H1 (cell line): Measurements from ENCODE around the gene YAP1. TPM values are rescaled to one million over a fixed set of nuclear protein-coding genes. Genes with fewer than 3 reads are reported as not detected.

ENCODE experiments used
- ASH2L ChIP-seq: fragments of 200-600, 300-600 bp; sonication (generic); IDR thresholded peaks from one replicate; pipeline ENCODE4 v1.7.1; 2017; ENCODE audit warnings: low read length
- CBX8 ChIP-seq: fragments of 300-800, 300-1000 bp; sonication (generic); IDR thresholded peaks from 2 replicates; pipeline ENCODE4 v1.7.1; 2016; ENCODE audit warnings: low read depth, low read length, borderline replicate concordance
- CEBPB ChIP-seq: IDR thresholded peaks from 2 replicates; pipeline ENCODE4 v1.6.1; 2012; ENCODE audit warnings: low read depth, low read length
- CHD1 ChIP-seq: IDR thresholded peaks from 2 replicates; pipeline ENCODE4 v1.6.1; 2012; ENCODE audit warnings: low read depth, low read length, improper control_type of control experiment
- CHD2 ChIP-seq: IDR thresholded peaks from 2 replicates; pipeline ENCODE4 v1.6.1; 2012; ENCODE audit warnings: low read length, improper control_type of control experiment
- CREB1 ChIP-seq: IDR thresholded peaks from 2 replicates; pipeline ENCODE4 v1.6.1; 2012; ENCODE audit warnings: inconsistent platforms
- CTBP2 ChIP-seq: IDR thresholded peaks from 2 replicates; pipeline ENCODE4 v1.7.0; 2011; ENCODE audit warnings: borderline replicate concordance, mild to moderate bottlenecking, moderate library complexity, mixed read lengths, low read length; ENCODE audit not compliant: insufficient read depth, insufficient read length
- GABPA ChIP-seq: IDR thresholded peaks from 2 replicates; pipeline ENCODE4 v1.6.1; 2011; ENCODE audit warnings: mild to moderate bottlenecking, low read length, moderate library complexity, borderline replicate concordance; ENCODE audit not compliant: insufficient read depth
- HDAC2 ChIP-seq, 2 experiments: fragments of 300-600 bp in 1 of 2; sonication (generic) in 1 of 2; IDR thresholded peaks; 2 replicates each; pipeline ENCODE4 v1.6.1; 2011 to 2012; ENCODE audit warnings: low read depth in 2 of 2, low read length in 2 of 2, mild to moderate bottlenecking in 2 of 2, moderate library complexity in 2 of 2, borderline replicate concordance in 1 of 2, inconsistent platforms in 1 of 2
- HDAC6 ChIP-seq: IDR thresholded peaks from one replicate; pipeline ENCODE4 v1.7.1; 2012; ENCODE audit warnings: low read depth, mild to moderate bottlenecking, inconsistent platforms, low read length, moderate library complexity
- NANOG ChIP-seq: IDR thresholded peaks from 2 replicates; pipeline ENCODE4 v1.6.1; 2011; ENCODE audit warnings: low read length, low read depth, mild to moderate bottlenecking, inconsistent platforms; ENCODE audit not compliant: insufficient read depth, poor library complexity, severe bottlenecking
- POLR2A ChIP-seq, 2 experiments: IDR thresholded peaks; 1 replicate in 1 of 2; 2 replicates in 1 of 2; pipeline ENCODE4 v1.6.1; 2011; ENCODE audit warnings: low read depth in 2 of 2, low read length in 2 of 2, mild to moderate bottlenecking in 2 of 2; ENCODE audit errors: control extremely low read depth in 1 of 2
- POU5F1 ChIP-seq: IDR thresholded peaks from 2 replicates; pipeline ENCODE4 v1.6.1; 2011; ENCODE audit warnings: low read depth, mild to moderate bottlenecking, low read length, moderate library complexity
- RBBP5 ChIP-seq: IDR thresholded peaks from 2 replicates; pipeline ENCODE4 v1.7.1; 2012; ENCODE audit warnings: low read depth, mild to moderate bottlenecking, inconsistent platforms, low read length, moderate library complexity, borderline replicate concordance
- RNF2 ChIP-seq: fragments of 200-900, 300-1000 bp; sonication (generic); IDR thresholded peaks from 2 replicates; pipeline ENCODE4 v1.7.1; 2016; ENCODE audit warnings: borderline replicate concordance, low read depth, mild to moderate bottlenecking, antibody characterized with exemption, low read length; ENCODE audit not compliant: poor library complexity, severe bottlenecking; ENCODE audit errors: missing control alignments
- SIN3A ChIP-seq, 2 experiments: IDR thresholded peaks in 1 of 2; conservative IDR thresholded peaks in 1 of 2; 2 replicates each; pipeline ENCODE4 v1.6.1; 2011 to 2012; ENCODE audit warnings: low read length in 2 of 2, improper control_type of control experiment in 1 of 2, low read depth in 1 of 2, mild to moderate bottlenecking in 1 of 2
- SP1 ChIP-seq: IDR thresholded peaks from 2 replicates; pipeline ENCODE4 v1.6.1; 2011; ENCODE audit warnings: low read depth, low read length
- SP2 ChIP-seq: IDR thresholded peaks from 2 replicates; pipeline ENCODE4 v1.6.1; 2012; ENCODE audit warnings: mild to moderate bottlenecking, low read length, inconsistent platforms
- TAF1 ChIP-seq: IDR thresholded peaks from 2 replicates; pipeline ENCODE4 v1.6.1; 2011; ENCODE audit warnings: mild to moderate bottlenecking, low read depth, low read length
- TCF12 ChIP-seq: IDR thresholded peaks from 2 replicates; pipeline ENCODE4 v1.6.1; 2011; ENCODE audit warnings: low read depth, mild to moderate bottlenecking, low read length
- polyA plus RNA-seq, 7 experiments: library from polyadenylated mRNA; depleted of rRNA in 3 of 7; stranded (reverse) in 5 of 7; unstranded in 2 of 7; fragments of >200 nt in 5 of 7; fragments of 200-250 nt in 2 of 7; gene quantifications; 1 replicate in 5 of 7; 2 replicates in 1 of 7; 4 replicates in 1 of 7; pipeline versions ENCODE4 v1.2.1 to v1.2.3, GENCODE V29; 2011 to 2013; ENCODE audit warnings: missing spikeins in 2 of 7, mixed read lengths in 2 of 7
- total RNA-seq: library from RNA; stranded (reverse); fragmentation: NEBNext Ultra II Directional; extraction: Animal tissue kit (Norgen Biotek cat#: 25700); gene quantifications from 2 replicates; pipeline ENCODE4 v1.2.1, GENCODE V29; 2021
- TF ChIP-seq, protein P1 (sequence below): IDR thresholded peaks from 2 replicates; pipeline ENCODE4 v1.6.1; 2011; ENCODE audit warnings: low read length, improper control_type of control experiment
- TF ChIP-seq, protein P2 (sequence below): IDR thresholded peaks from 2 replicates; pipeline ENCODE4 v1.6.1; 2012; ENCODE audit warnings: inconsistent platforms

Gene YAP1
- total and polyA plus RNA-seq, 2 of the 8 experiments (the other 6 are each of a cell fraction or from before 2014, with no cell fraction given): 62.0 to 108 TPM

DNA sequence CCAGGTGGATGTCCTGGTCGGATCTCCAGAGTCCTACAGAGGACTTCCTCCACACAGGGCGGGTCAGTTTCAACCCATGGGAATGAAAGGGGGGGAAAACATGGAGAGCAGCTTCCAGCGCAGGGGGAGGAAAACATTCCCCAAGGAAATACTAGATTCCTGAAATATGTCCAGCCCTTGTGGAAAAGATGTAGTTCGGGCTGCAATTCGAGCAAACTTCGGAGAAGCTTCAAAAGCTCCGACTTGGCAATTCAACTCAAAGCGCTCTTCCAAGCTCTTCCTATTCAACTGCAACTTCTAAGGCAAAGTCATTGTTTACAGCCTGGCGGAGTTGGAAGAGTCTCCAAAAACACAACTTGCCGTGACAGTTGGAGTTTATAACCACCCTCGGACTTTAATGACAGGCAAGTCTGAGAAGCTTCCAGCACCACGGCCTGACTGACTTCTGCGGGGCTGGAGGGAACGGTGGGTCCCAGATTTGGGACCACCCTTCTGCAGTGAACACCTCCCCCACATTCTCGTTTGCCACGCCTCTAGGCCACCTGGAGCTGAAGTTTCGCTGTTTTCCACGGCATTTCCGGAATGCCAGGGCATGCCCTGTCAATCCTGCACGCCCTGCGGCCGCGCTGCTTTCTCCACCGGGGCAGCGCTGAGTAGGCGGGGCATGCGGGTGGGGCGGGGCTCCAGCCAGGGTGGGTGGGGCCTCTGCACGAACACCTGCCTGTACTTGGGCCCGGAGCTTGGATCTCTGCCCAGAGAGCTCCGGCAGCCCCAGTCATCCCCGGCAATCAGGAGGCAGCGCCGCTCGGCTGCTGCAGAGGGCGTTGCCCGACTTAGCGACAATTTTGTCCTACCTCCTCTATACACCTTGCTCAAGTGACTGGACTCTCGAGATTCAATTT is 158.1 kb downstream of the YAP1 start (continued):
- TF ChIP-seq, protein P1, sequence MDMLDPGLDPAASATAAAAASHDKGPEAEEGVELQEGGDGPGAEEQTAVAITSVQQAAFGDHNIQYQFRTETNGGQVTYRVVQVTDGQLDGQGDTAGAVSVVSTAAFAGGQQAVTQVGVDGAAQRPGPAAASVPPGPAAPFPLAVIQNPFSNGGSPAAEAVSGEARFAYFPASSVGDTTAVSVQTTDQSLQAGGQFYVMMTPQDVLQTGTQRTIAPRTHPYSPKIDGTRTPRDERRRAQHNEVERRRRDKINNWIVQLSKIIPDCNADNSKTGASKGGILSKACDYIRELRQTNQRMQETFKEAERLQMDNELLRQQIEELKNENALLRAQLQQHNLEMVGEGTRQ: no peak
- TF ChIP-seq HDAC6 (no peak), POLR2A (IDR thresholded peaks at IDR 0.05; ENCODE audit: control extremely low read depth in 1 of 2, low read depth in 2 of 2, low read length in 2 of 2) (no peak), RBBP5 (0 out of 2 replicates have a peak, but pooled peaks have one; percentile 46), CEBPB (no peak), TAF1 (peak; percentile 56), SP1 (0 out of 2 replicates have a peak, but pooled peaks have one; percentile 37), POU5F1 (no peak), TCF12 (0 out of 2 replicates have a peak, but pooled peaks have one; percentile 31), RNF2 (no peak), CHD2 (no peak), SIN3A (conservative IDR thresholded peaks at IDR 0.05 in 1 of 2, IDR thresholded peaks at IDR 0.05 in 1 of 2; ENCODE audit: low read depth in 1 of 2, low read length in 2 of 2) (peak; percentile 64 to 90; a peak in 2 of 4 replicates), CTBP2 (no peak), GABPA (no peak), CHD1 (no peak), ASH2L (peak; percentile 84), CBX8 (no peak), CREB1 (peak; percentile 13; the same call in 1 of the 2 replicates), NANOG (no peak), HDAC2 (IDR thresholded peaks at IDR 0.05; ENCODE audit: borderline replicate concordance in 1 of 2, low read depth in 2 of 2, low read length in 2 of 2) (0 out of 4 replicates have a peak, but pooled peaks of 1 of the 2 experiments have one; percentile 37), SP2 (no peak)
- TF ChIP-seq, protein P2, sequence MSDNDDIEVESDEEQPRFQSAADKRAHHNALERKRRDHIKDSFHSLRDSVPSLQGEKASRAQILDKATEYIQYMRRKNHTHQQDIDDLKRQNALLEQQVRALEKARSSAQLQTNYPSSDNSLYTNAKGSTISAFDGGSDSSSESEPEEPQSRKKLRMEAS: peak; percentile 68
